IPS DF 19.7 (cell line): ENCODE measurements around the gene CRYZ.
A peak's percentile ranks its signal among the peaks of the same experiment; 100 is the strongest.

Source experiments
- DNase-seq: peaks from one replicate; pipeline ENCODE4 v3.0.0-alpha.2; 2013; ENCODE audit warnings: low read depth, low spot score

The CRYZ gene

GRCh38 chr1:74731399-74732052 is 1.3 kb downstream of the CRYZ start:
- no peak for DNase-seq

GRCh38 chr1:74729741-74730478 is 2.9 kb downstream of the CRYZ start:
- no peak for DNase-seq

GRCh38 chr1:74728736-74729135 is 4.1 kb downstream of the CRYZ start:
- no peak for DNase-seq

- no peak for DNase-seq
These were observed 6.8 kb downstream of the CRYZ start for GRCh38 chr1:74726063-74726462.

- DNase-seq, result no peak
These were observed 15.2 kb downstream of the CRYZ start for GRCh38 chr1:74717626-74718025.

GRCh38 chr1:74716822-74717221 is 16.0 kb downstream of the CRYZ start:
- DNase-seq, result no peak

GRCh38 chr1:74715806-74716205 is 17.0 kb downstream of the CRYZ start:
- no peak for DNase-seq

- no peak for DNase-seq
These were observed 17.7 kb downstream of the CRYZ start for GRCh38 chr1:74715236-74715502.

GRCh38 chr1:74714429-74715235 is 18.2 kb downstream of the CRYZ start:
- DNase-seq, result no peak

- DNase-seq, result no peak
These were observed 19.0 kb downstream of the CRYZ start for GRCh38 chr1:74713849-74714248.

- DNase-seq, result no peak
These were observed 20.0 kb downstream of the CRYZ start for GRCh38 chr1:74712881-74713280.

- DNase-seq, result no peak
These were observed 29.3 kb downstream of the CRYZ start for GRCh38 chr1:74703386-74704182.

- DNase-seq, result no peak
These were observed 33.5 kb downstream of the CRYZ start for GRCh38 chr1:74699331-74699730.

GRCh38 chr1:74697832-74698231 is 35.0 kb downstream of the CRYZ start:
- no peak for DNase-seq

GRCh38 chr1:74693473-74693872 is 39.4 kb downstream of the CRYZ start:
- no peak for DNase-seq

- no peak for DNase-seq
These were observed 41.9 kb downstream of the CRYZ start for GRCh38 chr1:74690909-74691308.

- DNase-seq, result no peak
These were observed 42.5 kb downstream of the CRYZ start for GRCh38 chr1:74690364-74690696.

GRCh38 chr1:74689621-74690363 is 43.1 kb downstream of the CRYZ start:
- peak; percentile 15 for DNase-seq

- no peak for DNase-seq
These were observed 45.9 kb downstream of the CRYZ start for GRCh38 chr1:74686928-74687327.

GRCh38 chr1:74684301-74684700 is 48.5 kb downstream of the CRYZ start:
- DNase-seq, result no peak

- no peak for DNase-seq
These were observed 49.2 kb downstream of the CRYZ start for GRCh38 chr1:74683656-74684055.
